Activated CD4-positive, alpha-beta memory T cell treated with anti-CD3 and anti-CD28 coated beads, Interleukin-2, amount 10 ng/mL, durations not matched to agents 7 days and 5 days (primary cell): ENCODE results near the gene PAXX. TPM values are rescaled to one million over a fixed set of nuclear protein-coding genes. Genes with fewer than 3 reads are reported as not detected.
"Not testable (repeated sequence)": the region's sequence is repeated elsewhere in the genome, so short reads cannot be mapped to it uniquely, and the experiment has no call there.

ENCODE experiments used
- CTCF ChIA-PET: fragments of 350-600 bp; sonication (Branson Sonifier 250); formaldehyde crosslinking; loops from one replicate; lab custom pipeline; 2021; ENCODE audit warnings: antibody characterized with exemption, inconsistent platforms; lab: Charles Lee
- POLR2A ChIA-PET: fragments of 350-600 bp; sonication (Branson Sonifier 250); formaldehyde crosslinking; loops from one replicate; lab custom pipeline; 2021; ENCODE audit warnings: antibody characterized with exemption; lab: Charles Lee
- DNase-seq: peaks from one replicate; pipeline ENCODE4 v3.0.0-alpha.2; 2020
- H3K27ac Mint-ChIP-seq: one replicate; pipeline ENCODE4 v1.8.0; 2021; ENCODE audit warnings: mild to moderate bottlenecking, mixed read lengths
- H3K27me3 Mint-ChIP-seq: one replicate; pipeline ENCODE4 v1.8.0; 2021; ENCODE audit warnings: mixed read lengths
- H3K36me3 Mint-ChIP-seq: one replicate; pipeline ENCODE4 v1.8.0; 2021; ENCODE audit warnings: low read depth, mixed read lengths
- H3K4me1 Mint-ChIP-seq: one replicate; pipeline ENCODE4 v1.8.0; 2021; ENCODE audit warnings: mixed read lengths
- H3K4me3 Mint-ChIP-seq: one replicate; pipeline ENCODE4 v1.8.0; 2021; ENCODE audit warnings: mild to moderate bottlenecking, mixed read lengths
- H3K9me3 Mint-ChIP-seq: one replicate; pipeline ENCODE4 v1.8.0; 2021; ENCODE audit warnings: mixed read lengths
- total RNA-seq, 2 experiments: library from RNA; stranded (reverse); gene quantifications; one replicate each; pipeline ENCODE4 v1.2.3, GENCODE V29; 2021

PAXX gene
- total RNA-seq, 2 experiments from 2014 or later = 64.4 to 68.5 TPM

- H3K36me3 Mint-ChIP-seq, POLR2A ChIA-PET, H3K27ac Mint-ChIP-seq, DNase-seq, H3K9me3 Mint-ChIP-seq, H3K4me3 Mint-ChIP-seq, H3K27me3 Mint-ChIP-seq: not testable (repeated sequence)
- CTCF ChIA-PET = interaction anchor here (0.7 to 3.0 kb wide), 4 partner anchors 25 to 41 kb away, joined by 3 to 17 read pairs (median 4); no protein-coding TSS in a partner anchor
- peaks cover 18% of the 10 kb centered on the region for H3K4me1 Mint-ChIP-seq
Observed at GRCh38 chr9:137004285-137004684, 12.1 kb downstream of the PAXX start.

DNA sequence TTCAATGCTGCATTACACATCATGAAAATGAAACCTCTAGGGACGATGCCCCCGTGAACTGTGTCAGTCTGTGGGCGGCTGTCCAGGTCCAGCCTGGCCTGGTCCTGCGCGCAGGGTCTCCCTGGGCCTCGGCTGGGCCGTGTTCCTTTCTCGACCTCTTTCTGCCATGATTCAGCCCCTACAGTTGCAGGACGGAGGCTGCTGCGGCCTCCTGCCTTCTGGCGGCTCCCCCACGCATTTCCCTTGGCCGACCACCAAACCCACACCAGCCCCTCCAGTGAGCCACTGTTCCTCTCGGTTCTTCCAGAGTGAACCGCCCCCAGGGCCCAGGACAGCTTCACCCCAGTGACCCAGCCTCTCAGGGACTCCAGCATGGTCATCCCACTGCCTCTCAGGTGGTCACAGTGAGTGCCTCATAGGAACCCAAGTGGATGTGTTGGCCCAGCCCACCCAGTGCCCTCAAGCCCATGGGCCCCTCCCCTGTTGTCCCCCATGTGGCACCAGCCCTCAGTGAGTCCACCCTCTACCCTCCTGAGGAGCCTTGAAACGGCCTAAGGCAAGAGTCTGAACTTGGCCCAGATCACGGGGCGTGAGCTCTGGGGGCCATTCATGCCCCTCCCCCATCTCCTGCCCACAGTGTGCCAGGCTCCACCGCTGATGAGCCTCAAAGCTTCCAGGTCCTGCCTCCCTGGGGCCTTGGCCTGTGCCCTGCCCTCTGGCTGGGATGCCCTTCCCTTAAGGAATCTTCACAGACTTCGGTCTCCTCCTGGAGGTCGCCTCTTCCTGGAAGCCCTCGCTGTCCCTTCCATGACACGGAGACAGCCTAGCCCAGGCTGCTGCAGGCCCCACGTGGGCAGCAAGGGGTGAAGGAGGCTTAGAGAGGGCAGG is 14.1 kb downstream of the PAXX start:
- H3K27me3 Mint-ChIP-seq = peaks cover 2% of the 10 kb centered on the region
- CTCF ChIA-PET = interaction anchor here (1.4 kb wide), 1 partner anchor 29 kb away, joined by 3 read pairs; no protein-coding TSS in a partner anchor
- peaks cover 2% of the 10 kb centered on the region for H3K36me3 Mint-ChIP-seq
- H3K4me3 Mint-ChIP-seq = no peak overlapping the region
- H3K4me1 Mint-ChIP-seq = peaks cover 3% of the 10 kb centered on the region
- no peaks in the 10 kb centered on the region for H3K9me3 Mint-ChIP-seq
- POLR2A ChIA-PET = no interaction called here
- no peak overlapping the region for H3K27ac Mint-ChIP-seq
- DNase-seq = no peak

- H3K4me3 Mint-ChIP-seq = no peak overlapping the region
- CTCF ChIA-PET = no interaction called here
- peaks cover 3% of the 10 kb centered on the region for H3K4me1 Mint-ChIP-seq
- H3K36me3 Mint-ChIP-seq = peaks cover 4% of the 10 kb centered on the region
- H3K27ac Mint-ChIP-seq = no peak overlapping the region
- no peak for DNase-seq
- peaks cover 2% of the 10 kb centered on the region for H3K27me3 Mint-ChIP-seq
- no peaks in the 10 kb centered on the region for H3K9me3 Mint-ChIP-seq
- POLR2A ChIA-PET = no interaction called here
Observed at GRCh38 chr9:137007108-137007815, 15.0 kb downstream of the PAXX start.

DNA sequence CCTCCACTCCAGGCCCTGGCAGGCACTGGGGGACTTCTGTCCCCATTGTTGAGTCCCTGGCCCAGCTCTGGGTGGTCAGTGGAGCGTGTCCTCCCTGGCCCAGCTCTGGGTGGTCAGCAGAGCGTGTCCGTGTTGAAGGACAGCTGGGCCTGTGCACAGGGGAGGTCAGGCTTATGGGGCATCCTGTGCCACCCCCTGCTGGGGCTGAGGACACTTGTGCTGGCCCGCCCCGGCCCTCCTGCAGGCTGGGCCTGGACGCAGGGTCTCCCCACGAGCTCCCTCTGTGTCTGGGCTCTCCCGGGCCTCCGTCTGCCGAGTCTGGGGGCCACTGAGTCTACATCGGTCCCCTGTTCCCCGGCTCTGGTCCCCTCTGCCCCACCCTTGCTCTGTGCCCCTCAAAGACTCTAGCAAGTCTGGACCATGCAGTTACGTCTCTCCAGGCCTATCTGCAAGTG is 15.6 kb downstream of the PAXX start:
- no peaks in the 10 kb centered on the region for H3K9me3 Mint-ChIP-seq
- peaks cover 3% of the 10 kb centered on the region for H3K4me1 Mint-ChIP-seq
- POLR2A ChIA-PET = no interaction called here
- H3K36me3 Mint-ChIP-seq = peaks cover 4% of the 10 kb centered on the region
- H3K4me3 Mint-ChIP-seq = no peak overlapping the region
- H3K27me3 Mint-ChIP-seq = no peaks in the 10 kb centered on the region
- no peak overlapping the region for H3K27ac Mint-ChIP-seq
- no peak for DNase-seq
- CTCF ChIA-PET = no interaction called here

- Mint-ChIP-seq H3K27ac (no peak overlapping the region), H3K4me3 (no peak overlapping the region), H3K27me3 (no peaks in the 10 kb centered on the region), H3K36me3 (peaks cover 4% of the 10 kb centered on the region), H3K4me1 (peaks cover 3% of the 10 kb centered on the region), H3K9me3 (no peaks in the 10 kb centered on the region)
- ChIA-PET POLR2A (no interaction called here), CTCF (no interaction called here)
- DNase-seq = no peak
Observed at GRCh38 chr9:137008312-137008711, 16.1 kb downstream of the PAXX start.

DNA sequence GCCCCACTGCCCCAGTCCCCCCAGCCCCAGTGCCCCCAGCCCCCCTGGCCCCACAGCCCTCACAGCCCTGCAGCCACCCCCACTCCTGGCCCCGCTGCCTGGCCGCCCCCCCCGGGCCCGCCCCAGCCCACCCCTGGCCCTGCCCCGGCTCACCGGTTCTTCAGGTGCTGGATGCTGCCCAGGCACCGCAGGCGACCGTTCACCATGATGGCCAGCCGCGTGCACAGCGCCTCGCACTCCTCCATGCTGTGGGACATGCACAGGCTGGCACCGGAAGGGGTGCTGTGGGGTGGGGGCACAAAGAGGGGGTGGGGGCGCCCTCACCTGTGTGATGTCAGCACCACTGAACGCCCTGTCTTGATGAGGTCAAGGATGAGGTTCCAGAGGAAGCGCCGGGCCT is 17.0 kb downstream of the PAXX start:
- DNase-seq = no peak
- no peaks in the 10 kb centered on the region for H3K27me3 Mint-ChIP-seq
- no peaks in the 10 kb centered on the region for H3K9me3 Mint-ChIP-seq
- ChIA-PET CTCF (interaction anchor here (1.2 kb wide), 1 partner anchor 21 kb away, joined by 3 read pairs; no protein-coding TSS in a partner anchor), POLR2A (interaction anchor here (1.0 kb wide), 1 partner anchor 9 kb away, joined by 3 read pairs; no protein-coding TSS in a partner anchor)
- no peak overlapping the region for H3K27ac Mint-ChIP-seq
- H3K4me1 Mint-ChIP-seq = peaks cover 3% of the 10 kb centered on the region
- peaks cover 6% of the 10 kb centered on the region for H3K36me3 Mint-ChIP-seq
- no peak overlapping the region for H3K4me3 Mint-ChIP-seq

DNA sequence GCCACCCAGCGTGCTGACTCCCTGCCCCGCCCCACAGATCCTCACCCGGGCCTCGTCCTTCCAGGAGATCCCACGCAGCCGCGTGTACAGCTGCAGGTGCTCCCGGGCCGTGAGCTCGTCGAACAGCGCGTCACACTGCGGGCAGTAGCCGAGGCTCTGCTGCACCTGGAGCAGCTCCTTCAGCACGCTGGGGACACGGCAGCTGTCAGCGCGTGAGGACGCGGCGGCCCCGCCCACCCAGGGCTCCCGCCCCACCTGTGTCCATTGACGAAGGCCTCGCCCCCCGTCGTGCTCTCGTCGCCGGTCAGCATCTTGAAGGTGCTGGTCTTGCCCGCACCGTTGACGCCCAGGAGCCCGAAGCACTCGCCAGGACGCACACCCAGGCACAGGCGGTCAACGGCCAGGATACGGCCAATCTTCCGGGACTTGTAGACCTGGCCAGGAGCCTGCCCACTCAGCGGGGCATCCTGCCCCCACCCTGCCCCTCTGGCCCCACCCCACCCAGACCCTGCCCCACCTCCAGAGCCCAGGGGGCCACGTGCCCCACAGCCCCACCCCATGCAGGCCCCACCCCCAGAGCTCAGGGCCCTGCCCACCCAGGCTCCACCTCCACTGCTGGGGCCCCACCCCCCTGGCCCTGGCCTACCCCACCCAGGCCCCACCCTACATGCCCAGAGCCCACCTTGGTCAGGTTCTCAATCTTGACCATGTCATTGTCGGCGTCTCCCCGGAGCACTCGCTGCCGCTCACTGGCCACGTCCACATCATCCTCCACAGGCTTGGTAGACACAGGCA is 17.9 kb downstream of the PAXX start:
- Mint-ChIP-seq H3K4me3 (no peak overlapping the region), H3K27ac (no peak overlapping the region), H3K4me1 (peaks cover 3% of the 10 kb centered on the region), H3K9me3 (no peaks in the 10 kb centered on the region), H3K27me3 (no peaks in the 10 kb centered on the region), H3K36me3 (peaks cover 6% of the 10 kb centered on the region)
- no peak for DNase-seq
- POLR2A ChIA-PET = interaction anchor here (1.0 kb wide), 1 partner anchor 10 kb away, joined by 3 read pairs; no protein-coding TSS in a partner anchor
- CTCF ChIA-PET = interaction anchor here (1.2 kb wide), 1 partner anchor 20 kb away, joined by 3 read pairs; no protein-coding TSS in a partner anchor

DNA sequence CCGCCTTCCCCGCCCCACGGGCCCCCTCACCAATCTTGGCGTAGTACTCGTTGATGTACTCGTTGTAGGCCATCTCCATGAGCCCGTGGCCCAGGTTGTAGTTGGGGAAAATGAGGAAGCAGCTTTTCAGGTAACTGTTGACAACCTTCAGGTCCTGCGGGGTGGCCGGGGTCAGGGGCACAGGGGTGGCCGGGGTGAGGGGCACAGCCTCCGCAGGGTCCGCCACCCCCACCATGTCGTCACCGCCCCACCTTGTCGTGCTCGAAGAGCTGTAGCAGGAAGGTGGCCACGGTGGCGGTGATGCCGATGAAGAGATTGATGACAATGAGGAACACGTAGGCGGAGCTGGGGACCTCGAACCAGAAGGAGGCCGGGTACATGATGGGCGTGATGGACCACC is 18.9 kb downstream of the PAXX start:
- H3K9me3 Mint-ChIP-seq = no peaks in the 10 kb centered on the region
- POLR2A ChIA-PET = no interaction called here
- H3K27ac Mint-ChIP-seq = no peak overlapping the region

DNA sequence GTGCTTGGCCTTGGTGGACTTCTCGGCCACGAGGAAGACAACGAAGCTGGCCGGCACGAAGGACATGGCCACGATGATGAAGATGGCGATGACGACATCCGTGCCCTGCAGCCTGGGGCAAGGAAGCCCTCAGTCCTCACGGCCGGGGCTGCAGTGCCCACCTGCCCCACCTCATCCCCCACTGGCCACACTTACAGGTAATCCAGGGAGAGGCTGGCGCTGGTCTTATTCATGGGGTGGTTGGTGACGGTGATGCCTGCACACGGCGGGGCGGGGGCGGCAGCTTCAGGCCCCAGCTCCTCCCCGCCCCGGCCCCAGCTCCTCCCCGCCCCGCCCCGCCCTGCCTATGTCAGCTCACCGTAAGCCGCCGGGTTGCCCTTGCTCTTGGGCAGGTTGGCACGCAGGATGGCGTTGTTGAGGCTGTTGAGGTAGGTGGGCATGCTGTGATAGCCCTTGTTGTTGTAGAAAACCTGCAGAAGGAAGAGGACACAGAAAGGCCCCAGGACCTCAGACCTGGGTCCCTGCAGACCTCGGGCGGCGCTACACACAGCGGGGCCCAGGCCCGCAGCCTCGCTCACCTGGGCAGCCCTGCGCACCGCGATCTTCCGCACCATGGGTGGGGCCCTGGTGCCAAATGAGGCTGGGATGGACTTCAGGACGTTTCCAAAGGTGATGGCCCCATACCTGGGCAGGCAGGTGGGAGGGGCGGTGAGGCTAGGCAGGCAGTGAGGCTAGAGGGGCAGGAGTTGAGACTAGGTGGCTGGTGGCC is 19.9 kb downstream of the PAXX start:
- CTCF ChIA-PET = no interaction called here
- no peaks in the 10 kb centered on the region for H3K9me3 Mint-ChIP-seq
- H3K4me3 Mint-ChIP-seq = no peak overlapping the region
- H3K27me3 Mint-ChIP-seq = no peaks in the 10 kb centered on the region
- H3K36me3 Mint-ChIP-seq = peaks cover 10% of the 10 kb centered on the region
- H3K4me1 Mint-ChIP-seq = no peaks in the 10 kb centered on the region
- H3K27ac Mint-ChIP-seq = no peak overlapping the region
- DNase-seq = no peak
- POLR2A ChIA-PET = no interaction called here

More for the DNA sequence above, 18.9 kb downstream of the PAXX start:
- Mint-ChIP-seq H3K36me3 (peaks cover 6% of the 10 kb centered on the region), H3K4me1 (peaks cover under 1% of the 10 kb centered on the region), H3K4me3 (no peak overlapping the region), H3K27me3 (no peaks in the 10 kb centered on the region)
- DNase-seq = no peak
- CTCF ChIA-PET = no interaction called here

- ChIA-PET POLR2A (no interaction called here), CTCF (no interaction called here)
- DNase-seq = no peak
- no peak overlapping the region for H3K4me3 Mint-ChIP-seq
- H3K4me1 Mint-ChIP-seq = no peaks in the 10 kb centered on the region
- H3K27me3 Mint-ChIP-seq = no peaks in the 10 kb centered on the region
- no peak overlapping the region for H3K27ac Mint-ChIP-seq
- no peaks in the 10 kb centered on the region for H3K9me3 Mint-ChIP-seq
- H3K36me3 Mint-ChIP-seq = peaks cover 10% of the 10 kb centered on the region
Observed at GRCh38 chr9:137012694-137013570, 20.7 kb downstream of the PAXX start.

GRCh38 chr9:137013571-137013940 is 21.3 kb downstream of the PAXX start:
- Mint-ChIP-seq H3K4me1 (no peaks in the 10 kb centered on the region), H3K9me3 (no peaks in the 10 kb centered on the region), H3K4me3 (no peak overlapping the region), H3K27ac (no peak overlapping the region), H3K36me3 (peaks cover 10% of the 10 kb centered on the region), H3K27me3 (no peaks in the 10 kb centered on the region)
- ChIA-PET POLR2A (no interaction called here), CTCF (no interaction called here)
- no peak for DNase-seq
